ENCODE results near the gene EFCAB13. TPM values are rescaled to one million over a fixed set of nuclear protein-coding genes. Genes with fewer than 3 reads are reported as not detected.

EFCAB13 gene, protein sequence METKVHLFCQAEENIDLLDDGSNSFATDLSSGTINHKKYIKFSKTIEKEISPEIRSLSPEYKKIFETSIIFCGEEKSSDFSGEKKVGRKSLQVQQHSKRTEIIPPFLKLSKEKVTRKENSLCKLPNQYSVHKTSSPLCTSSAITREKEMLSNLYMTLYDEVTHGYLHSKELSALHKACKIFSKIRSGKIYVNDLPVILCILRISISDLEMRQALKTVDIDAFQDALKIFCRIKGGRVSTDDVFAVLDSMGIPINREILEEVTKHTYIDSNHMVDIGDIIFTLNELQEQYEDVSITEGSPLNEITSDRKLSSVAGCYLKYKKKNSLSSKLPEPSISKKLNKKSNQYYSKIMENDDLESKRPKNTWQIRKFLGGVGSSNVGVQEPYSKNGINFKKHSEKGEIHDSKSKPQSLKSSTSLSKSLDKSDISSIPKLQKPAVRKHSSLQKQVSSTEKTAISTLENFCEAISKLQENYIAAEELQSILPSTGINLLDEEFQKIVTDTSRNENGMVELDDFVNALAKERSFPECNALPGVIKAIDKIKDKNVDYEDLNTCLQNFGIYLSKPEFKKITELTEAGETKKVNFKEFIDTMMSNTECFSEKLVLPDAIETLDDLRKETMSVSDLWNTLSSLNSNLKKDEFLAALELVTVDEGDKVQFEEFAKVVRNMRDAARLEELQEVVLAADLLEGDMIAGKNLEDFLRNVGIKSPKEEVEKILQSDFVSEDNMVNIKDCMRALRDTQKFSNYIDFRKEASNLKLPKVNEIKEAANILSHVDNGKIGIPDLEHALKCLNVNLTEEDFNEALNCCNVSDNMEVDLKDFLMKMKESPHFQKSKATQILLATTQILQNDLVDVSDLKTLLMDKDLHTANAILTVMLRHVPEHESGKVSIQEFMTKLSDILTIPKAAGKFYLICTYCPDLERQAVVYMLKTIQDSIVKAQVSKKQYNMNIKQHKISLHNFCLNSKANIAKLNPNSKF
- total RNA-seq (2014; rRNA removed; shearing (Covaris generic); ENCODE audit: low replicate concordance): 2.1 and 5.9 TPM in 2 replicates

DNA sequence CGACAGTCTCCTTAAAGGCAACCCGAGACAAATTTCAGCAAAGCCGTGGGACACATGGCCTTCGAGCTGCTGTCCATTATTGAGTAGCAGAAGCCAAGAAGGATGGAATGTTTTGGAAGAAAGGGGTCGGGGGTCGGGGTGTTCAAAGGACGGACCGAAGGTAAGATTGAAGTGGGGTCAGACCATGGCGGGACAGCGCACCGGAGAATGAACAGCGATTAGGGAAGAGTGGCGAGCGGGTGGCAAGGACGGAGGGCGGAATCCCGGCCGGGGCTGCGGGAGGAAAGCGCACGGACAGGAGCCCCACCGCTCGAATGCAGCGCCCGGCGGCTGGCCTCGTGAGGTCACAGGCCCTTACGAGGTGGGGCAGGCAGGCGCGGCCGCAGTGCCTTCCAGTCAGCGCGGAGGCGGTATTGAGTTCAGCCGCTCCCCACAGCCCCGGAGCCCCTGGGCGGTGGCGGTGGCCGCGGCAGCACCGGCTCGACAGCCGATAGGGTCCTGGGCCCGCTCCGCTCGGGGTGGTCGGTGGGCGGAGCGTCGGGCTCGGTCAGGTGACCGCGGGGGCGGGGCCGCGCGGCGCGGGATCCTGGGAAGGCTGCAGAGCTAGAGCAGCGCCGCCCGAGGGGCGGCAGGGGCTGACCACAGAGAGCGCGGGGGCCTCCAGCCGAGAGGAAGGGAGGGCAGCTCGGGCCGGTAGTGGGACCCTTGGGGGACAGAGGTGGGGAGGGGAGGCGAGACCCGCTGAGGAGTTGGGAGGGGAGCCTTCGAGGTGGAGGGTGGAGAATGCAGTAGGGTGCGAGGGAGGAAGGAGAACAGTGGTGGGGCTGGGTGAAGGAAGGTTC lies at the start of gene EFCAB13:
EFCAB13 (plus strand) TSS at position 574 of the 842 bp plus-strand sequence. CDS start 4,399 bp downstream, outside the sequence.
- DNase-seq (ENCODE audit: low read depth): peak; percentile 93
- in situ Hi-C loops (cut with HindIII; ENCODE audit: low pct_unique_long_range_greater_than_20kb, low sequenced_read_pairs): no loop called here

DNA sequence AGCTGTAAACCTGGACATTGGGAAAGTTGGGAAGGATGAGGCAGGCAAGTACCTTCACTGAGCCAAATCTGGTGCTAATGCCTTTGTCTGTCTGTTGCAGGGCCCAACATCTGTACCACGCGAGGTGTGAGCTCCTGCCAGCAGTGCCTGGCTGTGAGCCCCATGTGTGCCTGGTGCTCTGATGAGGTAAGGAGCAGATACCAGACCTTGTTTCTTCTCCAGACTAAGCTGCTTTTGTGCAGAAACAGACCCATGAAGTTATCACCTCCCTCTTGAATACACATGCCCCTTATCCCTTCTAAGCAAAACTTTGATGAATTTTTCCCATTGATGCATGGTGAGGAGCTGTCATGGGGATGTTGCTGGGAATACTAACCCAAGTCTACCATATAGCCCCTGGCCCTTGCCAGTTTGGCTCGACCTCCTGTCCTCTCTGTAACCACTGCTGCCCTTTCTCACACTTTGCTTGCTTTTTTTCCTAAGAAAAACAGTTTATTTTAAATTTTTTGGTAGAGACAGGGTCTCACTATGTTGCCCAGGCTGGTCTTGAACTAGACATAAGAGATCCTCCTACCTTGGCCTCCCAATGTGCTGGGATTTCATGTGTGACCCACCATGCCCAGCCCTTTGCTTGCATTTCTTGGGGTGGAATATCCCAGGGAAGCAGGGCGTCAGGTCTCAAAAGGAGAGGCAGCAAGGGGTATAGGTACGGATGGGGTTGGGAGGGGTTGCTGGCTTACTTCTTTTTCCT lies 49.3 kb upstream of the EFCAB13 start:
- in situ Hi-C loops (cut with HindIII; ENCODE audit: low pct_unique_long_range_greater_than_20kb, low sequenced_read_pairs): no loop called here
- no peak for DNase-seq (ENCODE audit: low read depth)

DNA sequence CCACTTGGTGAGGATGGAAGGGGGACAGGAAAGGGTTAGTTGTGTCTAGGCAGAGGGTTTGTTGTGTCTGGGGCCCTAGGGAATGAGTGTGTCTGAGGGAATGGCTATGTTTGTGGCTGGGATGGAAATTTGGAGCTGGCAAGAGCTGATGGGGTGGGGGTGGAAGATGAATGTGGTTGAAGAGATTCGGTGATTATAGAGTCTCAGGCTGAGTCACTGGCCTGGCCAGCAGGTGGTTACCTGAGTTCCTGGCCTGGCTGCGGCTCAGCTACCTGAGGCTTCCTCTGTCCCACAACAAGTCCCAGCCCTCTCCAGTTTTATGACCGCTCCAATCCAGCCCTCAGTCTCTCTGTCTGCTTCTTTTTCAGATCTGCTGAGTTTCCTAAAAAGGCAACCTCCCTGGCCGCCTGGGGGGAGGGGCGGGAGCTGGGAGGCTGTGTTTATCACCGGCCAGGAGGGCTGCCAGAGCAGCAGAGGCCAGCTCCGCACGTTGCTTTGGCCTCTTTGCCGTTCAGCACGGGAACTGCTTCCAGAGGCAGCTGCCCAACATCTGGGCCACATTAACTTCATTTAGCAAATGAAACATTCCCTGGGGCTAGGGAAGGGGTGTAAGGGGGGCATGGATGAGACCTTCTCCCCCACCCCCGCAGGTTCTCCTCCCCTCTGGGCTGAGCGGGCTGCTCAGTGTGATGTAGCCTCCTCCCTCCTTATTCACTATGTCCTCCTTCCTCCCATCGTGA lies 48.3 kb upstream of the EFCAB13 start:
- DNase-seq (ENCODE audit: low read depth): no peak
- in situ Hi-C loops (cut with HindIII; ENCODE audit: low pct_unique_long_range_greater_than_20kb, low sequenced_read_pairs): no loop called here

DNA sequence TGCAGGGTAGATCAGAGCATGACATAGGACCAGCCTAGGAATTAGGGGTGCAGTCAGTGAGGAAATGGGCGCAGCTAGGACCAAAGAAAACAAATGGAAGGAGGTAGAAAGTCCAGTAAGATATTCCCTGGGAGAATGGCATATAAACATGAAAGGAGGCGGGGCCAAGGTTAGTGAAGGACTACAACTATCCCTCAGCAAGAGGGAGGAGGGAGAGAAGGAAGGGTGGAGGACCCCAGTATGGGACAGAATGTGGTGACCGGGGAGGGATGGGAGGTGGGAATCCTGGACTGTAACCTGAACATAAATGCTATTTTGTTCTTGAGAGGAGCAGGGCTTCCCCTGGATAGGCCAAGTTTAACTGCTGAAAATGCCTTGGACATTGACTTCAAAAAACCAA lies 47.3 kb upstream of the EFCAB13 start:
- no peak for DNase-seq (ENCODE audit: low read depth)
- in situ Hi-C loops (cut with HindIII; ENCODE audit: low pct_unique_long_range_greater_than_20kb, low sequenced_read_pairs): no loop called here

DNA sequence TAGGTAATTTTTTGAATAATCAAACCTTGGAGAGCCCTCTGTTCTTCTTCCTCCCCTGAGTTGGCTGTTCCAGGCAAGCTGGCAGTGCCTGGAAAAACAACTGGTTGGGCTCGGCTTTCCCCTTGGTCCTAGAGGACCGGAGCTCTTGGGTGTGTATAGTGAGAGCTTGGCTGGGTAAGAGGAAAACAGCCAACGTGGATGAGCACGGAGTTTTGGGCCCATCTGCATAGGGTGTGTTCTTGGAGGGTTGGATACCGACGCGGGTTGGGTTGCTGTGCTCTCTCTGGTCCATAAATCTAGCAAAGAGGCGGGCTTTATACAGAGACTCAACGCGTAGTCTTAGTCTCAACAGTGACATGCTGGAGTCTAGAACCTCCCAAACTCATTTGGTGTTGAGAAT lies 46.9 kb upstream of the EFCAB13 start:
- DNase-seq (ENCODE audit: low read depth): no peak
- in situ Hi-C loops (cut with HindIII; ENCODE audit: low pct_unique_long_range_greater_than_20kb, low sequenced_read_pairs): no loop called here

DNA sequence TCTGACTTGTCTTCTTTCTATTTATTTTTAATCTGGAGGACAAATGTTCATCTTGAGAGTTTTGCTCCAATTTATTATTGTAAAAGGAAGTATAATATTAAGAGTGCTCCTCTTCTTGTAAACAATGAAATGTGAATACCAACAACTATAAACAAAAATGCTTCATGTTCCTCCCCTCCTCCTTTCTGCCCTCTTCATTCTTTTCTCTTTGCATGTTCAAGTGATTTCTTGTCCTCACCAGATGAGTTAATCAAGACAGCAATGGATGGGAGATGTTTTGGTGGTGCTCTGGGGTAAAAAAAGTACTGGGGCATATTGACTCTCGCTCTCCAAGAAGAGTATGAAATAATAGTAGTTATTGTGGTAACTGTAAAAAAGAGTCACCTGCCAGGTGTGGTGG lies 45.8 kb upstream of the EFCAB13 start:
- in situ Hi-C loops (cut with HindIII; ENCODE audit: low pct_unique_long_range_greater_than_20kb, low sequenced_read_pairs): no loop called here
- no peak for DNase-seq (ENCODE audit: low read depth)

DNA sequence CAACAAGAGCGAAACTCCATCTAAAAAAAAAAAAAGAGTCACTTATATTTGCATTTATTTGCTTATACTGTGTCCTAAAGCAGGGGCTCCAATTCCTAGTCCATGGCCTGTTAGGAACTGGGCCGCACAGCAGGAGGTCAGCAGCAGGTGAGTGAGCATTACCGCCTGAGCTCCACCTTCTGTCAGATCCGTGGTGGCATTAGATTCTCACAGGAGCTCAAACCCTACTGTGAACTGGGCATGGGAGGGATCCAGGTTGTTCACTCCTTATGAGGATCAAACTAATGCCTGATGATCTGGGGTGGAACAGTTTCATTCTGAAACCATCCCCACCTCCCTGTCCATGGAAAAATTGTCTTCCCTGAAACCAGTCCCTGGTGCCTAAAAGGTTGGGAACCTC lies 45.2 kb upstream of the EFCAB13 start:
- in situ Hi-C loops (cut with HindIII; ENCODE audit: low pct_unique_long_range_greater_than_20kb, low sequenced_read_pairs): no loop called here
- no peak for DNase-seq (ENCODE audit: low read depth)

DNA sequence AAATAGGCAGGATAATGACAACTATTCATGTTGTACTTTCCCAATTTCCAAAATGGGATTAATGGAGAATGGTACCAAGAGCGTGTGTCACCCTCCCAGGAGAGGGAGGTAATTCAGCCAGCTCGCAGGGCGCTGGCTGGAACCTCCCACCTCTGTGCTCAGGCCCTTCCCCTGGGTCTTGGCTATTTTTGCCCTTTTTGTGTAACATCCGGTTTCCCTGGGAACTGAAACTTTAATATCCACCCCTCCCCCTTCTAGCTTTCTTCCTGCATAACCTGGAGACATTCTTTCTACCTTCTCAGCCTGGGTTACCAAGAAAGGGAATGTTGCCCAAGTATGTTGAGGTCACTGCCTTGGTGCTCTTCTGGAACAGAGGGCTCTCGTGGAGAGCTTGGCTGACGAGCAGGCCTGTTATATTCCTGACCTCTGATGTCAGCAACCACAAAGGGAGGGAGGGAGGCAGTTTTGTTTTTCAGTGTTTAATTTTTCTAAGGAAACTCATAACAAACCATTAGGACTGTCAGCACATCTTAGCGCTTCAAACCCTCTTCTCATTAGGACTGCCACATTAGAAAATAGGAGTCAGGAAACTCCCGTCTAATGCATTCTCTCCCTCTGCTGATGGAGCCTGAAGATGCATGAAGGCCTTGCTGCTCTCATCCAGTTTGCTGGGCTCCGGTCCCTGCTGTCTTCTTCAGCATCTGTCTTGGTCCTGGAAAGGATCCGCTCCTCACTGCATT lies 44.5 kb upstream of the EFCAB13 start:
- in situ Hi-C loops (cut with HindIII; ENCODE audit: low pct_unique_long_range_greater_than_20kb, low sequenced_read_pairs): no loop called here
- DNase-seq (ENCODE audit: low read depth): peak; percentile 100

DNA sequence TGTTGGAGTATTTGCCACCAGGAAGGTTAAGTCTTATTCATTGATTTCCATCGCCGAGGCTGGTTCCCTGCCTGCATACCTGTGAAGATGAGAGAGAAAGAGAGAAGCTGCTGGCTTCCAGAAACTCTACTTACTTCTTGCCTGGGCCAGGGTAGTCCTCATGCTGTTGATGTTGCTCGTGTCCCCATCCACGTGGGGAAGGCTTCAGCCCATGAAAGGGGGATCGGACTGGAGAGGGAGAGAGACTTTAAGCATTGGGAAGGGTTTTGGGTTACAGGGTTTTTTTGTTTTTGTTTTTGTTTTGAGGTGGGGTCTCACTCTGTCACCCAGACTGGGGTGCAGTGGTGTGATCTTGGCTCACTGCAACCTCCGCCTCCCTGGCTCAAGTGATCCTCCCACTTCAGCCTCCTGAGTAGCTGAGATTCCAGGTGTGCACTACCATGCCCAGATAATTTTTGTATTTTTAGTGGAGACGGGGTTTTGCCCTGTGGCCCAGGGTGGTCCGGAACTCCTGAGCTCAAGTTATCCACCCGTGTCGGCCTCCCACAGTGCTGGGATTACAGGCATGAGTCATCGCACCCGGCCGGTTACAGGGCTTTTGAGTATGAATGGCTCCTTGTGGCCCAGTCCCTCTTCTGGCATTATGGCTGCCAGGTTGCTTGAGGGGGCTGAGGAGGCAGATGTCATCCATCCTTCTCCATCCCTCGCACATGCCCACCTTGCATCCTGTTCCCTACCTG lies 43.5 kb upstream of the EFCAB13 start:
- peak; percentile 93 for DNase-seq (ENCODE audit: low read depth)
- in situ Hi-C loops (cut with HindIII; ENCODE audit: low pct_unique_long_range_greater_than_20kb, low sequenced_read_pairs): no loop called here

DNA sequence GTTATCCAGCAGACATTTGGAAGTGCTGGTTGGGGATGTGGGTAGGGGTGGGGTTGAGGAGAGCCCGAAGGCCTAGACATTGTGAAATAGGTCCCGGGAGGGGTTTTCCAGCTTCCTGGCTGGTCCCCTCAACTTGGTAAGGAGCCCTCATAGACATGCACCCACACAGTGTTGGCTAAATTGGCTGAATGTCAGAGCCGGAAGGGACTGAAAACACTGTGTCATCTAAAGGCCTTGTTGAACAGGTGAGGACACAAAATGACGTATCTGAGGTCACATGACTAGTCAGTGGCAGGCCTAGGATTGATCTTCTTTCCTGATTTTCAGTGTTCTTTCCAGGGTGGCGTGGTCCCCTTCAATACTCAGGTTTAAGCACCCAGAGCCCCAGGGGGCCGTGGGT lies 42.5 kb upstream of the EFCAB13 start:
- DNase-seq (ENCODE audit: low read depth): no peak
- in situ Hi-C loops (cut with HindIII; ENCODE audit: low pct_unique_long_range_greater_than_20kb, low sequenced_read_pairs): no loop called here

DNA sequence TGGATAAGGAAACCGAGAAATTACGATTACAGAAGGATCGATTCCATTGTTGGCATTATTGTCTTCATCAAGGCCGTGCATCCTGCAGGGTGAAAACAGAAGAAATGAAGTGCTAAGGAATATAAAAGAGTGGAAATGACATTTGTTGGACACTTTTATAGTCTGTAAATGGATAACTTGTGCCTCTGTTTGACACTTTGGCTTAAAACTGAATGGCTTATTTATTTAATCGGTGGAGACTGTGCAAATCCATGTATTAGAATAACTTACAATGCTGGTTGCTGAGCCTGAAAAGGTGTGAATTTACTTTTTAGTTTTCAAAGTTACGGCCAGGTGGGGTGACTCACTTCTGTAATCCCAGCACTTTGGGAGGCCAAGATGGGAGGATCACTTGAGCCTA lies 38.8 kb upstream of the EFCAB13 start:
- no peak for DNase-seq (ENCODE audit: low read depth)
- in situ Hi-C loops (cut with HindIII; ENCODE audit: low pct_unique_long_range_greater_than_20kb, low sequenced_read_pairs): no loop called here

DNA sequence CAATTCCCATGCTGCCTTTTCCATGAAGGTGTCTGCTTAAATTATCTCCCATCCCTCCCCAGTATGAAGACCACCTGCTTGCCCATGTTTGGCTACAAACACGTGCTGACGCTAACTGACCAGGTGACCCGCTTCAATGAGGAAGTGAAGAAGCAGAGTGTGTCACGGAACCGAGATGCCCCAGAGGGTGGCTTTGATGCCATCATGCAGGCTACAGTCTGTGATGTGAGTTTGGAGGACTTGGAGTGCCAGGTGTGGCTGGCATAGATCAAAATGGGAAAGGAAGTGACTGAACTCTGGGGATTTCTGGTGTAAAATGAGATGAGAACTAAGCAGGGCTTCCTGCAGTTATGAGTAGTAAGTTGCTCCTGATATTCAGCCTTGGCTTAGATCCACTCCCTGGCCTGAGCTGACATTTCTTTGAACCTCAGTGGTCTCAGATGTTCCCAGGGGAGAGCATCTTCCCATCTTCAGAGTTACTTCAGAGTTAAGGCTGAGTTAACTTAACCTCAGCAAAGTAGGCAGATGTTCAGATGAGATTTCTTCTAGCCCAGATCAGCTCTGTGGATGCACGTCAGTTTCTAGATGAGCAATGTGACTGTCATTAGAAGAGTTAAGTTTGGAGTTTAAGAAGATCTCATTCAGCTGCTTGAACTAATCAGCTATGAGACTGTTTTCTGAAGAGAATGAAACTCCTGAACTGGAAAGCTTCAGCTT lies 37.4 kb upstream of the EFCAB13 start:
- DNase-seq (ENCODE audit: low read depth): no peak
- in situ Hi-C loops (cut with HindIII; ENCODE audit: low pct_unique_long_range_greater_than_20kb, low sequenced_read_pairs): no loop called here

DNA sequence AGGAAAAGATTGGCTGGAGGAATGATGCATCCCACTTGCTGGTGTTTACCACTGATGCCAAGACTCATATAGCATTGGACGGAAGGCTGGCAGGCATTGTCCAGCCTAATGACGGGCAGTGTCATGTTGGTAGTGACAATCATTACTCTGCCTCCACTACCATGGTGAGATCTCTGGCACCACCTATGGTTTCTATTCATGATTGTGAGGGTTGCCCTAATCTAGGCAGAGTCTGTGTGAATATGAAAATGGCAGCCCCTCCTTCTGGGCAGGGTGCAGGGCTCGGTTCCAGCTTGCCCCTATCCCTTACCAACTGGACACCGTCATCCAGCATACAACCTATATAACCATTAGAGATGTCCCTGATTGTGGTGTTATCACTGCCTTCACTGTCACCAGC lies 36.7 kb upstream of the EFCAB13 start:
- in situ Hi-C loops (cut with HindIII; ENCODE audit: low pct_unique_long_range_greater_than_20kb, low sequenced_read_pairs): no loop called here
- no peak for DNase-seq (ENCODE audit: low read depth)

DNA sequence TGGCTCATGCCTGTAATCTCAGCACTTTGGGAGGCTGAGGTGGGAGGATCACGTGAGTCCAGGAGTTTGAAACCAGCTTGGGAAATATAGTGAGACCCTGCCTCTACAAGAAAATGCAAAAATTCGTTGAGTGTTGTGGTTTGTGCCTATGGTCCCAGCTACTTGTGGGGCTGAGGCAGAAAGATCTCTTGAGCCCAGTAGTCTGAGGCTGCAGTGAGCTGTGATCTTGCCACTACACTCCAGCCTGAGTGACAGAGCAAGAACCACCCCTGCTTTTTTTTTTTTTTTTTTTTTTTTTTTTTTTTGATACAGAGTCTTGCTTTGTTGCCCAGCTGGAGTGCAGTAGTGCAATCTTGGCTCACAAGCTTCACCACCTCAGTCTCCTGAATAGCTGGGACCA lies 36.1 kb upstream of the EFCAB13 start:
- in situ Hi-C loops (cut with HindIII; ENCODE audit: low pct_unique_long_range_greater_than_20kb, low sequenced_read_pairs): no loop called here
- DNase-seq (ENCODE audit: low read depth): no peak

DNA sequence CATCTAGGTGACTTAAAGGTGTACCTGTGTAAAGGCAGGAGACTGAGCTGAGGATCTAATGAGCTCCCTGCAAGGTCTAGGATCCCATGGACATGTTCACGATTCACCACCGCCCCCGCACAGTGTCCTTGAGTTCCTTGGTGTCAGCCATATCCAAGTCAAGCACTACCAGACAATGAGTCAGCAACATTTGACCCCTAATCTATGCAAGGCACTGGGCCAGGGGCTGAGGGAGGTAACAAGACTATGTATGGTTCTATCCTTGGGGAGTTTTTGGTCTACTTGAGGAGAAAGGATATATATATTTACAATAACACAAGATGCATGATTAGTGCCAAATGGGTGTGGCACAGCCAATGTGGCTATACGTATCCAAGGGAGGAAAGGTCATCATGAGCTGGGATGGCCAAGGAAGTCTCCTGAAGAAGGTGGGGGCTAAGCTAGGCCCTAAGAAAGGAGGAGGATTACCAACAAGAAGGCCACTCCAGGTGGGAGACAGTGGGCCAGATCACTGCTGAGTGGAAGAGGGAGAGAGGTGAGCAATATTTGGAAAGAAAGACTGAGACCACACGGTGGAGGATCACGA lies 35.1 kb upstream of the EFCAB13 start:
- no peak for DNase-seq (ENCODE audit: low read depth)
- in situ Hi-C loops (cut with HindIII; ENCODE audit: low pct_unique_long_range_greater_than_20kb, low sequenced_read_pairs): no loop called here
